Ishikawa (cell line): ENCODE results near the gene PRR20E.

Experiments
- CEBPB ChIP-seq: IDR thresholded peaks from 2 replicates; pipeline ENCODE4 v1.6.1; 2012
- CREB1 ChIP-seq: IDR thresholded peaks from 2 replicates; pipeline ENCODE4 v1.6.1; 2012; ENCODE audit warnings: low read depth
- EP300 ChIP-seq: IDR thresholded peaks from 2 replicates; pipeline ENCODE4 v1.6.1; 2012; ENCODE audit warnings: borderline replicate concordance
- NFIC ChIP-seq: IDR thresholded peaks from 2 replicates; pipeline ENCODE4 v1.6.1; 2012
- RAD21 ChIP-seq: IDR thresholded peaks from 2 replicates; pipeline ENCODE4 v1.6.1; 2012; ENCODE audit warnings: low read depth
- TAF1 ChIP-seq: IDR thresholded peaks from 2 replicates; pipeline ENCODE4 v1.6.1; 2012; ENCODE audit warnings: low read depth, mild to moderate bottlenecking
- TCF12 ChIP-seq: IDR thresholded peaks from 2 replicates; pipeline ENCODE4 v1.6.1; 2012; ENCODE audit warnings: low read depth
- TEAD4 ChIP-seq: IDR thresholded peaks from 2 replicates; pipeline ENCODE4 v1.6.1; 2012
- YY1 ChIP-seq: IDR thresholded peaks from 2 replicates; pipeline ENCODE4 v1.6.1; 2012; ENCODE audit warnings: low read depth
- ZBTB7A ChIP-seq: IDR thresholded peaks from 2 replicates; pipeline ENCODE4 v1.6.1; 2012; ENCODE audit warnings: low read depth

PRR20E gene

DNA sequence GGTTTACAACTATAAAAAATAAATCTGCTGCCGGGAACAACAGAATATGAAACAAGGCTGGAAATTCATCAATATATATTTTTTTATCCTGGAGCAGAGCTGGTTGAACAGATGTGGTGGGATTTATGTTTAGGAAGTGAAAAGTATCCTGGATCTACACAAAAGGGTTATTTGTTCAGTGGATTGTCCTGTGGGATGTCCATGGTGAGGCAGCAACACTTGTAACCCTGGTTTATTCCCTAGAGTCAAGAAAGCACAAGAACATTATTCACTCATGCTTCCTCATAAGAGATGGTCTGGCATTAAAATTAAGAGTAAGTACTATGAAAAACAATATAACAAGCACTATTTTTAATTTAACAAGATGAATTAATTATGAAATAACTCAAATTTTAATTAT lies 46.0 kb downstream of the PRR20E start:
- TF ChIP-seq EP300 (no peak), CEBPB (no peak), YY1 (no peak), CREB1 (no peak), TAF1 (no peak), ZBTB7A (no peak), TCF12 (no peak), TEAD4 (no peak), RAD21 (no peak), NFIC (no peak)
